Measurements from ENCODE around the gene AASDH. TPM values are rescaled to one million over a fixed set of nuclear protein-coding genes. Genes with fewer than 3 reads are reported as not detected.

Gene AASDH
- total RNA-seq, 4 donors from 2014 or later, result 15.0 to 23.8 (median 19.4) TPM

DNA sequence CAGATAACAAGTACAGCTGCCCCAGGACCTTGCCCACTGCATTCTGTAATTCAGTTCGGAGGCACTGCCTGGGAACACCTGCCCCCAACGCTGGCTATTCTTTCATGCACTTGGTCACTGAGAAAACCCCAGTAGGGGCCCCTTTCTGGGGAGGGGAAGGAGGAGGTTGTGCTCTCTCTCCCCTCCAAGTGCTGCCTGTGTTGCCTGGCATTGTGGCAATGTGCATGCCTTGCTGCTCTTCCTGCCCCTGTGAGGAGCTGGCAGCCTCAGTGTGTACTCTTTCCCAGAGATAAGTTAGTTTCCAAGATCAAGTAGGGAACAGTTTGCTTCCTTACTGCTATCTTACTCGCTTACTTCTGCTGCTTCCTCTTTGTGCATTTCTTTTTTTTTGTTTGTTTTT lies 90.8 kb downstream of the AASDH start:
- Histone ChIP-seq H3K27me3 (no peaks in the 10 kb centered on the region), H3K9me3 (no peaks in the 10 kb centered on the region), H3K4me1 (no peaks in the 10 kb centered on the region), H3K36me3 (no peaks in the 10 kb centered on the region), H3K27ac (no peak overlapping the region), H3K4me3 (replicated peaks in 1 of 3) (no peak overlapping the region)
- intact Hi-C loops (cut with DNase I), result no loop called here
- no peak for DNase-seq
- TF ChIP-seq, protein P1, sequence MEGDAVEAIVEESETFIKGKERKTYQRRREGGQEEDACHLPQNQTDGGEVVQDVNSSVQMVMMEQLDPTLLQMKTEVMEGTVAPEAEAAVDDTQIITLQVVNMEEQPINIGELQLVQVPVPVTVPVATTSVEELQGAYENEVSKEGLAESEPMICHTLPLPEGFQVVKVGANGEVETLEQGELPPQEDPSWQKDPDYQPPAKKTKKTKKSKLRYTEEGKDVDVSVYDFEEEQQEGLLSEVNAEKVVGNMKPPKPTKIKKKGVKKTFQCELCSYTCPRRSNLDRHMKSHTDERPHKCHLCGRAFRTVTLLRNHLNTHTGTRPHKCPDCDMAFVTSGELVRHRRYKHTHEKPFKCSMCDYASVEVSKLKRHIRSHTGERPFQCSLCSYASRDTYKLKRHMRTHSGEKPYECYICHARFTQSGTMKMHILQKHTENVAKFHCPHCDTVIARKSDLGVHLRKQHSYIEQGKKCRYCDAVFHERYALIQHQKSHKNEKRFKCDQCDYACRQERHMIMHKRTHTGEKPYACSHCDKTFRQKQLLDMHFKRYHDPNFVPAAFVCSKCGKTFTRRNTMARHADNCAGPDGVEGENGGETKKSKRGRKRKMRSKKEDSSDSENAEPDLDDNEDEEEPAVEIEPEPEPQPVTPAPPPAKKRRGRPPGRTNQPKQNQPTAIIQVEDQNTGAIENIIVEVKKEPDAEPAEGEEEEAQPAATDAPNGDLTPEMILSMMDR (IDR thresholded peaks at IDR 0.05), result no peak
- TF ChIP-seq POLR2A (IDR thresholded peaks at IDR 0.05), result no peak
- WGBS, 2 donors, result 37 to 55% methylated on average over 3 of the region's 3 CpGs

DNA sequence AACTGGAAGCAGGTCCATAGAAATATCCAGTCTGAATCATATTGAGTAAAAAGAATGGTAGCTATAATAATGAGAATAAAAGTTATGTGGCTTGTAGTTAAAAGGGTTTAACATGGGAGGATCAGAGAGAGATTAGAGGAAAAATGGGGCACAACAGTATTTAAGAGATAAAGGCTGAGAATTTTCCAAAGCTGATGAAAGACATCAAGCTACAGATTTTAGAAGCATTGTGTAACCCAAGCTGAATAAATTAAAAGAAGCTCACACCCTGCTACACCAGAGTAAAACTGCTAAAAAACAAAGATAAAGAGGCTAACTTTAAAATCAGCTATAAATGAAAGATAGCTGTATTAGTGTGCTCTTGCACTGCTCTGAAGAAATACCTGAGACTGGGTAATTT lies 94.2 kb downstream of the AASDH start:
- intact Hi-C loops (cut with DNase I), result no loop called here
- TF ChIP-seq, protein P1 (IDR thresholded peaks at IDR 0.05), result no peak
- TF ChIP-seq POLR2A (IDR thresholded peaks at IDR 0.05), result no peak
- no peaks in the 10 kb centered on the region for H3K36me3 ChIP-seq
- no peak overlapping the region for H3K4me3 ChIP-seq (replicated peaks in 1 of 3)
- no peak for DNase-seq
- H3K4me1 ChIP-seq, result no peaks in the 10 kb centered on the region
- H3K27me3 ChIP-seq, result no peaks in the 10 kb centered on the region
- H3K9me3 ChIP-seq, result no peaks in the 10 kb centered on the region
- no peak overlapping the region for H3K27ac ChIP-seq

DNA sequence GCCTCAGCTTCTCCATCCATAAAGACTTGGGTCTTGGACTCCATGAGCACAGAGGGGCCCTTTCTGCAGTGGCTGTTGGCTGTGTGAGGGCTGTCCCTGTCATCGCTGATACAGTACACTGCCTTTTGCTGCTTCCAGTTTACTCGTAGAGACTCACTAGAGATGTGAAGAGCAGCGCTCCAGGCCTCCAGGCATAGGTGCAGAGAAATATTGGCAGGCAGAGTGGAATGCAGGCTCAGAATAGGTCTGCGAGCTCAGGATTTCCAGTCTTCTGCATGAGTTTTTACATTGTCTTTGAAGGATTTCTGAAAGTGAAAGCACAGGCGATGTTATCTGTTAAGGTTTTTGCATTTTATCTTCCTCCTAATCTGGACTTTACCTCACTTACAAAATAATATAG lies 97.4 kb downstream of the AASDH start:
- Histone ChIP-seq H3K4me1 (no peaks in the 10 kb centered on the region), H3K27ac (no peak overlapping the region), H3K36me3 (no peaks in the 10 kb centered on the region), H3K9me3 (no peaks in the 10 kb centered on the region), H3K27me3 (no peaks in the 10 kb centered on the region), H3K4me3 (replicated peaks in 1 of 3) (no peak overlapping the region)
- intact Hi-C loops (cut with DNase I), result no loop called here
- TF ChIP-seq, protein P1 (IDR thresholded peaks at IDR 0.05), result no peak
- no peak for TF ChIP-seq POLR2A (IDR thresholded peaks at IDR 0.05)
- peak; percentile 41 to 43 for DNase-seq
- WGBS, 2 donors, result 44% methylated on average over 5 of the region's 5 CpGs

DNA sequence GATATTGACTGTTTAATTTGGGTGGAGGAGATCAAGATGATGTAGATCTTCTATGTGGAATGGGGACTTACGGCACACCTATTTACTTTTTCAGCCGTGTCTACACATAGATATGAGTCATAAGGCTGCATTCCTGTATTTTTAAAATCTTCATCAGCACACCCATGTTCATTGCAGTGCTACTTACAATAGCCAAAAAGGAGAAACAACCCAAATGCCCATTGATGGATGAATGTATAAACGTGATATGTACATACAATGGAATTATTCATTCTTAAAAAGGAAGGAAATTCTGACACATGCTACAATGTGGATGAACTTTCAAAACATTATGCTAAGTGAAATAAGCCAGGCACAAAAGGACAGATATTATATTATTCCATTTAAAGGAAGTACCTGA lies 98.6 kb downstream of the AASDH start:
- 79 to 86% methylated on average over 3 of the region's 3 CpGs for WGBS, 2 donors
- H3K36me3 ChIP-seq, result no peaks in the 10 kb centered on the region
- H3K4me3 ChIP-seq (replicated peaks in 1 of 3), result no peak overlapping the region
- no peaks in the 10 kb centered on the region for H3K4me1 ChIP-seq
- DNase-seq, result no peak
- no peak overlapping the region for H3K27ac ChIP-seq
- H3K27me3 ChIP-seq, result no peaks in the 10 kb centered on the region
- intact Hi-C loops (cut with DNase I), result no loop called here
- H3K9me3 ChIP-seq, result no peaks in the 10 kb centered on the region
- TF ChIP-seq, protein P1 (IDR thresholded peaks at IDR 0.05), result no peak
- no peak for TF ChIP-seq POLR2A (IDR thresholded peaks at IDR 0.05)

Small RNA genes lying within 50 kb of the gene (small RNA-seq; reads per million reads assigned to genes)
- gene RNU6-197P, result not detected

Other genes starting within 250 kb of the AASDH start
- 1 to 10 TPM; 3.1 to 6.1 (median 4.7) TPM for gene PPAT, start 48.1 kb upstream of the AASDH start, total RNA-seq
- gene PAICS, start 48.8 kb upstream of the AASDH start, total RNA-seq, result 10 to 100 TPM; 21.7 to 31.5 (median 29.5) TPM
- 10 to 100 TPM; 57.6 to 67.6 (median 59.7) TPM for gene SRP72, start 80.1 kb upstream of the AASDH start, total RNA-seq
- under 1 TPM in 1 of 4 donors, not detected in 3; 0.56 TPM for gene ARL9, start 118.3 kb upstream of the AASDH start, total RNA-seq